Neural cell (in vitro differentiated cells): ENCODE measurements around the gene BMP7. TPM values are rescaled to one million over a fixed set of nuclear protein-coding genes. Genes with fewer than 3 reads are reported as not detected.

Experiments
- H2AFZ ChIP-seq: fragments of 200-600, 300-800 bp; sonication (generic), shearing (Covaris generic); 2 replicates; pipeline ENCODE4 v1.6.0; 2014; ENCODE audit warnings: low read depth, mild to moderate bottlenecking, antibody characterized with exemption, low read length, moderate library complexity
- H3F3A ChIP-seq: fragments of 200-600 bp; shearing (Covaris generic); 2 replicates; pipeline ENCODE4 v1.6.1; 2016; ENCODE audit warnings: mild to moderate bottlenecking, moderate library complexity, mixed read lengths, antibody characterized with exemption, low read length; ENCODE audit not compliant: insufficient read depth, poor library complexity, severe bottlenecking
- H3K27ac ChIP-seq: fragments of 200-600, 300-800 bp; sonication (generic), shearing (Covaris generic); 2 replicates; pipeline ENCODE4 v1.5.1; 2014; ENCODE audit warnings: mild to moderate bottlenecking, low read length, moderate library complexity
- H3K27me3 ChIP-seq: fragments of 300-800, 200-600 bp; sonication (generic), shearing (Covaris generic); 2 replicates; pipeline ENCODE4 v1.6.0; 2014; ENCODE audit warnings: mild to moderate bottlenecking, low read depth, low read length, moderate library complexity; ENCODE audit not compliant: insufficient read depth
- H3K36me3 ChIP-seq: fragments of 300-800, 200-600 bp; sonication (generic), shearing (Covaris generic); 2 replicates; pipeline ENCODE4 v1.5.1; 2014; ENCODE audit warnings: mild to moderate bottlenecking, antibody characterized with exemption, low read length, moderate library complexity; ENCODE audit not compliant: insufficient read depth
- H3K4me2 ChIP-seq: fragments of 300-800, 200-600 bp; sonication (generic), shearing (Covaris generic); 2 replicates; pipeline ENCODE4 v1.6.0; 2014; ENCODE audit warnings: mild to moderate bottlenecking, low read length
- H3K4me3 ChIP-seq: fragments of 300-800, 200-600 bp; sonication (generic), shearing (Covaris generic); 2 replicates; pipeline ENCODE4 v1.5.1; 2014; ENCODE audit warnings: mild to moderate bottlenecking, low read length, moderate library complexity
- H3K79me2 ChIP-seq: fragments of 200-600 bp; shearing (Covaris generic); replicated peaks from 2 replicates; pipeline ENCODE4 v1.6.0; 2014; ENCODE audit warnings: mild to moderate bottlenecking, low read length, moderate library complexity; ENCODE audit not compliant: insufficient read depth
- H3K9ac ChIP-seq: fragments of 300-800, 200-600 bp; sonication (generic), shearing (Covaris generic); 2 replicates; pipeline ENCODE4 v1.6.1; 2016; ENCODE audit warnings: mild to moderate bottlenecking, low read length, mixed read lengths
- H3K9me2 ChIP-seq: fragments of 200-600 bp; shearing (Covaris generic); 2 replicates; pipeline ENCODE4 v1.6.1; 2016; ENCODE audit warnings: mild to moderate bottlenecking, low read length, mixed read lengths; ENCODE audit not compliant: insufficient read depth
- H3K9me3 ChIP-seq: fragments of 200-600, 300-800 bp; sonication (generic), shearing (Covaris generic); 2 replicates; pipeline ENCODE4 v1.6.1; 2016; ENCODE audit warnings: mild to moderate bottlenecking, mixed run types, low read length, moderate library complexity, mixed read lengths
- H4K20me1 ChIP-seq: fragments of 200-600 bp; shearing (Covaris generic); 2 replicates; pipeline ENCODE4 v1.6.1; 2016; ENCODE audit warnings: mild to moderate bottlenecking, mixed run types; ENCODE audit not compliant: insufficient read depth
- CTCF ChIP-seq: fragments of 450-650 bp; IDR thresholded peaks from 2 replicates; pipeline ENCODE4 v1.5.1; 2014; ENCODE audit warnings: antibody characterized with exemption, mild to moderate bottlenecking, moderate library complexity; ENCODE audit not compliant: poor library complexity, severe bottlenecking
- EP300 ChIP-seq: fragments of 450-650 bp; conservative IDR thresholded peaks from 2 replicates; pipeline ENCODE4 v1.6.1; 2014; ENCODE audit warnings: antibody characterized with exemption, mild to moderate bottlenecking, moderate library complexity; ENCODE audit not compliant: poor library complexity, severe bottlenecking
- EZH2 ChIP-seq: fragments of 200-600, 300-800 bp; shearing (Covaris generic), sonication (generic); IDR thresholded peaks from 2 replicates; pipeline ENCODE4 v1.6.1; 2014; ENCODE audit warnings: antibody characterized with exemption, low read length, borderline replicate concordance, mild to moderate bottlenecking; ENCODE audit not compliant: insufficient read depth, poor library complexity, severe bottlenecking
- MXI1 ChIP-seq: fragments of 450-650 bp; conservative IDR thresholded peaks from 2 replicates; pipeline ENCODE4 v1.6.1; 2014; ENCODE audit warnings: antibody characterized with exemption, mild to moderate bottlenecking; ENCODE audit not compliant: poor library complexity, severe bottlenecking
- POLR2AphosphoS5 ChIP-seq: IDR thresholded peaks from 2 replicates; pipeline ENCODE4 v1.6.1; 2012
- RAD21 ChIP-seq: fragments of 450-650 bp; conservative IDR thresholded peaks from 2 replicates; pipeline ENCODE4 v1.6.1; 2014; ENCODE audit warnings: antibody characterized with exemption, mild to moderate bottlenecking, moderate library complexity
- REST ChIP-seq: IDR thresholded peaks from 2 replicates; pipeline ENCODE4 v1.6.1; 2012; ENCODE audit warnings: borderline replicate concordance
- SMC3 ChIP-seq: fragments of 450-650 bp; conservative IDR thresholded peaks from 2 replicates; pipeline ENCODE4 v1.6.1; 2014; ENCODE audit warnings: antibody characterized with exemption, mild to moderate bottlenecking, moderate library complexity; ENCODE audit not compliant: poor library complexity
- TAF1 ChIP-seq: IDR thresholded peaks from 2 replicates; pipeline ENCODE4 v1.6.1; 2012; ENCODE audit warnings: low read depth
- polyA plus RNA-seq: library from polyadenylated mRNA; depleted of rRNA; stranded (reverse); fragments of >200 nt; gene quantifications from 2 replicates; pipeline ENCODE4 v1.2.3, GENCODE V29; 2014

BMP7 gene
- polyA plus RNA-seq, 1 donor from 2014 or later, result 3.6 TPM

- no peaks in the 10 kb centered on the region for H3K79me2 ChIP-seq
Measured at GRCh38 chr20:57252559-57253162, 13.8 kb downstream of the BMP7 start.

GRCh38 chr20:57251949-57252348 lies 14.5 kb downstream of the BMP7 start:
- Histone ChIP-seq H3K36me3 (no peaks in the 10 kb centered on the region), H4K20me1 (no peaks in the 10 kb centered on the region), H3K4me2 (no peak overlapping the region), H3F3A (no peaks in the 10 kb centered on the region), H3K27me3 (no peaks in the 10 kb centered on the region), H3K79me2 (no peaks in the 10 kb centered on the region), H3K9me2 (no peaks in the 10 kb centered on the region), H2AFZ (no peak overlapping the region), H3K4me3 (no peak overlapping the region), H3K9ac (no peak overlapping the region), H3K9me3 (no peaks in the 10 kb centered on the region), H3K27ac (no peak overlapping the region)
- TF ChIP-seq EZH2, result no peak
- no peak for TF ChIP-seq MXI1
- TF ChIP-seq CTCF, result no peak
- TF ChIP-seq REST, result no peak
- no peak for TF ChIP-seq RAD21

More at GRCh38 chr20:57252559-57253162, 13.8 kb downstream of the BMP7 start:
- Histone ChIP-seq H3K27ac (no peak overlapping the region), H3K9ac (no peak overlapping the region), H3F3A (no peaks in the 10 kb centered on the region), H3K4me3 (no peak overlapping the region), H3K36me3 (no peaks in the 10 kb centered on the region), H3K9me2 (no peaks in the 10 kb centered on the region), H4K20me1 (no peaks in the 10 kb centered on the region), H3K9me3 (no peaks in the 10 kb centered on the region), H2AFZ (no peak overlapping the region), H3K27me3 (no peaks in the 10 kb centered on the region), H3K4me2 (no peak overlapping the region)
- TF ChIP-seq REST (no peak), TAF1 (no peak), POLR2AphosphoS5 (no peak), MXI1 (no peak), EP300 (no peak), RAD21 (no peak), EZH2 (no peak), SMC3 (no peak), CTCF (no peak)
